Kidney glomerular epithelial cell (primary cell): Measurements from ENCODE around the gene SLC17A9.

ENCODE experiments used
- DNase-seq: peaks from one replicate; lab custom pipeline; 2025; lab: John Stamatoyannopoulos, UW

The SLC17A9 gene

DNA sequence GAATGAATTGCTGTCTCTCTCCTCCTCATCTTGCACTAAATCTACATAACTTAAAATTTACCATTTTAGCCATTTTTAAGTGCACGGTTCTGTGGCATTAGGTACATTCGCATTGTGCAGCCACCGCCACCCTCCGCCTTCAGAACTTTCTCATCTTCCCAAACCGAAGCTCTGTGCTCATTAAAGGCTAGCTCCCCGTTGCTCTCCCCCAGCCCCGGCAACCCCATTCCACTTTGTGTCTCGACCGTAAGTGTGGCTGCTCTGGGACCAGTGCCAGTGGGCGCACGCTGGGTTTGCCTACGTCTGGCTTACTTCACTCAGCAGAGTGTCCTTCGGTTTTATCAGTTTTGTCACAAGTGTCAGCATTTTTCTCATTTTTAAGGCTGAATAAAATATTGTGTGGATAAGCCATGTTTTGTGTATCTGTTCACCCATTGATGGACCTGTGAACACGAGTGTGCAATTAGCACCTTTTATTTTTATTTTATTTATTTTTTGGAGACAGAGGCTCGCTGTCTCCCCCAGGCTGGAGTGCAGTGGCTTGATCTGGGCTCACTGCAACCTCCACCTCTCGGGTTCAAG lies 16.8 kb downstream of the SLC17A9 start:
- no peak for DNase-seq

- no peak for DNase-seq
Measured at GRCh38 chr20:62969939-62970306, 17.4 kb downstream of the SLC17A9 start.

DNA sequence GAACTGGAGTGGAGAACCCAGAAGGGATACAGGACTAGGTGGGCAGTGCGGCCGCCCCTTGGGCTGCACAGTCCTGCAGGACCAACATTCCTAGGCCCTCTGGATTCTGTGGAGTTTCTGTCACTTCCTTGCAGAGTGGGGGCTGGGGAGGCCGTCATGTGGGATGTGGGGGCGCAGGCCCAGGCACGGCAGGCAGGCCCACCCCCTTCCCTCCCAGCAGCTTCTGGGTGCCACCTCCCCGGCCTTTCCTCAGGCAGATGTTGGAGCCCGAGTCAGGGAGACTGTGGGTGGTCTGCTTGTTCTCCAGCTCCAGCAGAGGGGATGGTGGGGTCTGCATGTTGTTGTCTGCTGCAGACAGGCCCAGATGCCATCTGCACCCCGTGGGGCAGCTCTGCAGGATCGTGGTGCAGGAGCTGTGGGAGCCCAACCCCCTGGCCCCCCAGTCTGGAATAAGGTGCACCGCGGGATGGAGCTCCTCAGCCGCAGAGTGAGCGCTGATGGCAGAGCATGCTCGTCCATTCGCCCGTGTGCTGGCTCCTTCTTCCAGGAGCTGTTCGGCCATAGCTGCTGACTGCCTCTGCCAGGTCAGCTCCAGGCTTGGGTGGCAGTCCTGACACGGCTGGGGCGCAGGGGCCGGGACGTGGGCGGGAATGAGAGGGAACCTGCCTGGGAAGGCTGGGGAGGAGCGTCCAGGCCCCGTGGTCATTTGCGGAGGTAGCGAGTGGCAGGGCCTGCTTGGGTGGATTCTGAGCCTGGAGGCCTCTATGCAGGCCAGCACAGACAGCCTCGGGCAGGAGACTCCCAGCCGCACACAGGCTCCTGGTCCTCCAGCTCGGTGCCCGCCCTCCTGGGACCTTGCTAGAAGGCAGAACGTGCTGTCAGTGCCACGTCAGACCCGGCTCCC lies 18.1 kb downstream of the SLC17A9 start:
- no peak for DNase-seq

DNA sequence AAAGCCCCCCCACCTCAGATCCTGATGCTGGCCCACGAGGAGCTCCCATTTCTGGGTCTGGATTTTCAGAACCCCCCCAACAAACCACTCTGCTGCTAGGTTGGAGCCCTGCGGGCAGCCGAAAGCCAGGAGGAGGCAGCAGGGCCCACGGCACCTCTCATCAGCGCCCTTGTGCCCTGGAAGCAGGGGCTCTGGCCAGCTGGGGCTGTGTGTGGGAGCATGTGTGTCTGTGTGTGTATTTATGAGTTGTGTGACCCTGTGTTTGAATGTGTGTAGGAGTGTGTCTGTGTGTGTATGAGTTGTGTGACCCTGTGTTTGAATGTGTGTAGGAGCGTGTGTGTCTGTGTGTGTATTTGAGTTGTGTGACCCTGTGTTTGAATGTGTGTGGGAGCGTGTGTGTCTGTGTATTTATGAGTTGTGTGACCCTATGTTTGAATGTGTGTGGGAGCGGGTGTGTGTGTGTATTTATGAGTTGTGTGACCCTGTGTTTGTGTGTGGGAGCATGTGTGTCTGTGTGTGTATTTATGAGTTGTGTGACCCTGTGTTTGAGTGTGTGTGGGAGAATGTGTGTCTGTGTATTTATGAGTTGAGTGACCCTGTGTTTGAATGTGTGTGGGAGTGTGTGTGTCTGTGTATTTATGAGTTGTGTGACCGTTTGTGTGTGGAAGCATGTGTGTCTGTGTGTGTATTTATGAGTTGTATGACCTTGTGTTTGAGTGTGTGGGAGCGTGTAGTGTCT lies 18.9 kb downstream of the SLC17A9 start:
- no peak for DNase-seq

DNA sequence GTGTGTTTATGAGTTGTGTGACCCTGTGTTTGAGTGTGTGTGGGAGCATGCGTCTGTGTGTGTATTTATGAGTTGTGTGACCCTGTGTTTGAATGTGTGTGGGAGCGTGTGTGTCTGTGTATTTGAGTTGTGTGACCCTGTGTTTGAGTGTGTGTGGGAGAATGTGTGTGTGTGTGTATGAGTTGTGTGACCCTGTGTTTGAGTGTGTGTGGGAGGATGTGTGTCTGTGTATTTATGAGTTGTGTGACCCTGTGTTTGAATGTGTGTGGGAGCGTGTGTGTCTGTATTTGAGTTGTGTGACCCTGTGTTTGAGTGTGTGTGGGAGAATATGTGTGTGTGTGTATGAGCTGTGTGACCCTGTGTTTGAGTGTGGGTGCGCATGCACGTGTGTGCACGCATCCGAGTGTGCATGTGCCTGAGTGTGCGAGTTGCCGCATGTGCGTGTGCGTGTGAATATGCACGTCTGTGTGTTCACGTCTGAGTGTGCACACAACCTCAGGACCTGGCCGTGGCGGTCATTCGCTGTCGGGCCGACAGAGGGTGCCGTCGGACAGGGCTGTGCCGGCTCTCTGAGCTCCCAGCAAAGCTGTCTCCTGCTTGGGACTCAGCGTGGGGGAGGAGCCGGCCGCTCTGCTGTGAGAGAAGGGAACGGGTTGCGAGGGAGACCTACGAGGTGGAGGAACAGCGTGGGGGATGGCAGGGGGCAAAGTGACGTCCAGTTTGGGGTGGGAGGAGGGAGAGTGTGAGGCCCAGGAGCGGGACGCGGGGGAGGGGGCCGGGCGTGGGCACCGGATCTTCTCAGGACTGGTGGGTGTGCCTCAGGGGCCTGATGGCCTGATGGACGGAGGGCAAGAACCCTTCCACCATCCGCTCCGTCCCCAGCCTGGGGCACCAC lies 19.7 kb downstream of the SLC17A9 start:
- DNase-seq: peak; percentile 22

DNA sequence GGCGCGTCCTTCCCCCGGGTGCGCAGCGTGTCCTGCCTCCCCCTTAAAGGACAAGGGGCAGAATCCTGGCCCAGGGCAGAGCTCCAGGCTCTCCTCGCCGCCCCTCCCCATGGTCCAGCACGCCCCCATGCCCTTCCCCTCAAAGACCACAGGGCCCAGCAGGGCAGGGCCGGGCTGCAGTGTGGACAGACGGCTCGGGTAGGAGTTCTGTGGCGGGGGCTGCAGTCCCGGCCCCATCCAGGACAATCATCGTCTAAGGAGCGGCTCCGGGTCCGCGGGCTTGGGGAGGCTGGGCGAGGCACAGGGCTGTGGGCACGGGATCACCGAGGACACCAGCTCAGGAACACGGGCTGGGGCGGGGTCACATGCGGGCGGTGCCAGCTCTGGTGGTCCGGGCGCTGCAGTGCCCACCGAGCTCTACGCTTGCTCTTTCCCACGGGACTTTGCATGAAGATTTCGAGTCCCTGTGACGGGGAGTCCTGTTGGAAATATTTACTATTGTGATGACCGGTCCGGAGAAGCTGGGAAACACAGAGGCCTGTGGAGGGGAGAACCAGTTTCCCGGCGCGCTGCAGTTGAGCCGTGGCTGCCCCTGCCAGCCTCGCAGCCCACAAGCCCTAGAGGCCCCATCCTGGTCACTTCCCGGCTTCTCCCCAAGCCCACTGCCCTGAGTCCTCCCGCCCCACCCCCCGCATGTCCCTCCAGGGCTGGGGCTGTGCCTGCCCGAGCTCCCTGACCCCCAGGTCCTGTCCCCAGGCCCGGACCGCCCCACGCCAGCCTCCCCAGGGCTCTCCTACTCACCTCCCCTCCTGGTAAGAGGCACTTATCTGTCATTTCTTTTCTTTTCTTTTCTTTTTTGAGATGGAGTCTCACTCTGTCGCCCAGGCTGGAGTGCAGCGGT lies 20.6 kb downstream of the SLC17A9 start:
- DNase-seq: no peak

- no peak for DNase-seq
Measured at GRCh38 chr20:62975251-62975760, 22.8 kb downstream of the SLC17A9 start.

DNA sequence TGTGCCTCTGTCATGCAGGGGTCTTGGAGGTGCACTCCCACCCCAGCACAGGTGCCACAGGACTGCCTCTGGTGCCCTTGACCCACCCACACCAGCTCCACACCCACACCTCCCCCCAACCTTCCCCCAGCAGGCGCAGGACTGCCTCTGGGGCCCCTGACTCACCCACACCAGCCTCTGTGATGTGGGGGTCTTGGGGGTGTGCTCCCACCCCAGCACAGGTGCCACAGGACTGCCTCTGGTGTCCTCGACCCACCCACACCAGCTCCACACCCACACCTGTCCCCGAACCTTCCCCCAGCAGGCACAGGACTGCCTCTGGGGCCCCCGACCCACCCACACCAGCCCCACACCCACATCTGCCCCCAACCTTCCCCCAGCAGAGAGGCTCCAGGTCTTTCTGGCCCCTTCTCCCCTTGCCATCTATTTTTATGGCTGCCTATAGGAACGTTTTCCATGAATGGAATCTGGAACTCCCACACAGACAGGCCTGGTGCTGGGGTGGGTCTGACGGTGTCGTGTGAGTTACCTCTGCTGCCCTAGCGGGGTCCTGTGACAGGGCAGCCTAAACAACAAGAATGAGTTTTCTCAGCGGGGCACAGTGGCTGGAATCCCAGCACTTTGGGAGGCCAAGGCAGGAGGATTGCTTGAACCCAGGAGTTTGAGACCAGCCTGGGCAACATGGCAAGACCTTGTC lies 23.5 kb downstream of the SLC17A9 start:
- no peak for DNase-seq

- DNase-seq: no peak
Measured at GRCh38 chr20:62976886-62977285, 24.4 kb downstream of the SLC17A9 start.

GRCh38 chr20:62977613-62978560 lies 25.4 kb downstream of the SLC17A9 start:
- DNase-seq: no peak

- DNase-seq: no peak
Measured at GRCh38 chr20:62978561-62978943, 26.0 kb downstream of the SLC17A9 start.

DNA sequence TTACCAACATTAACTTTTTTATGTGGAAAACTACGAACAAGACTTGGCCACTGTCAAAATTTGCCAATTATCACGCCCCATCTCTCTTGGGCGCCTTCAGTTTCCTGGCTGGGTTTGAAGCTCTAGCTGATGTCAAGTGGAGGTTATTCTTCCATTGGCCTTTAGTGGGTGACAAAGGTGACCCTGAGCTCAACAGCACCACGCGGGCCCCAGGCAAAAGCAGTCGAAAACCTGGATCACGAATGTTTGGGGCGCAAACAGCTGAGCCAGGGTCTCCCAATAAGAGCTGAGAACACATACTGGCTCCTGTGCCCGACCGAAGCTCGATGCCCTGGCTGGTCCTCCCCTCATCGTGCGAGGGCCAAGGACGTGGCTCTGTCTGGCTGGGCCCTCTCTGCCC lies 26.8 kb downstream of the SLC17A9 start:
- DNase-seq: no peak

DNA sequence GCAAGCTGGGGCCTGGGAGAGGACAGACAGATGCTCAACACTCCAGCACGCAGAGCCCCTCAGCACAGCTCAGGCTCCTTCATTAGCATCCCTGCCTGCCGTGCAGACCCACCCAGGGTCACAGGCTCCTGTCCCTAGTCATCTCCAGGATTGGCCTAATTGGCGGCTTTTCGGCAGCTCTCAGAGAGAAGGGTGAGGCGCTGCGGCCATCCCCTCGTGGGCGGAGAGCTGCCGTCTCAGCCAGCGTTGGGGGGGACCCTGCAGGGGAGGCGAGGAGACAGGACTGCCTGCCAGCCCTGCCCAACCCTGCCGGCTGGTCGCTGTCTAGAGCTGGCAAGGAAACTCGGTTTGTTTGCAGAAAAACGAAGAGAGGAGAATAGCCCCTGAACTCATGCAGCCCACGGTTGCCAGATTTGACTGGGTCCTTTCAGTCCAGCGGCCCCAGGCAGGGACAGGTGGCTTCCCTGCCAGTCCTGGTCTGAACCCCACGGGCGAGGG lies 27.4 kb downstream of the SLC17A9 start:
- DNase-seq: no peak

DNA sequence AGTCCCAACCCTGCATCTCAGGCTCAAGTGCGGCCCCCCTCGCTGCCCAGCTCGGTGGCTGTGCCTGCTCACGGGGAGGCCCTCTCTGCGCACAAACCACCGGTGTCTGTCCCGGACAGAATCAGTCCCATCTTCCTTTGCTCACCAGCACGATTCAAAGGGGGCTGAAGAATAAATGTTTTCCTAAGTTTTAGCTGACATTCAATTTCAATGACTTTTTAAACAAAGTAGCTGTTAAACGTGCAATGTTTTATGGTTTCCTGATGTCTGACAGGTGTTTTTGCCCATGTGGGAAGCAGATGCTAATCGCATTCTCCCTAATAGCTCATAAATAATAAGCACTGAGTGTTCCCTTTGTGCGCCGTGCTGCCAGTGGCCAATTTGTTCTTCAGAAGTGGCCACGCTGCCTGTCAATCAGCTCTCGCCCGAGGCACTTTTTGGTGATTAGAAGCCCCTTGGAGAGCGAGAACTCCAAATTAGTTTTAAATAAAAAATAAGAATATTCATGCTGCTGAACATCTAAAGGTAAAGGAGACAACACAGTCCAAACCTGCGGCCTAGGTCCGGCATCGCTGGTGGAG lies 28.0 kb downstream of the SLC17A9 start:
- no peak for DNase-seq

DNA sequence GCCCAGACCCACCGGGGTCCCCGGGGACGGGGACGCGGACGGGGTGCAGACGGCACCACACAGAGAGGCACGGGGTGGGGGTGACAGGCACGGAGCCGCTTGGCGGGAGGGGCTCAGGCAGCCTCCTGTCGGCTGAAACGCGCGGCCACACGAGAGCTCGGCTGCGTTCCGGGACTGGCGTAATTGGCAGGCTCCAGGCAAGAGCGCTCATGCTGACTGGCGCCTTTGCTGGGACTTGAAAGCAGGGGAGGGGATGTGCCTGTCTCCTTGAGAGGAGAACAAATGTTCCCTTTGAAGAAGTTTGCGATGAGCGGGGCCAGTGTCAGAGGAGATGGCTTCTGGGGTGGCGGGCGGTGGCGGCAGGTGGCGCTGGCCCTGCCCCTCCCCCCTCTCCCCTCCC lies 28.5 kb downstream of the SLC17A9 start:
- no peak for DNase-seq

DNA sequence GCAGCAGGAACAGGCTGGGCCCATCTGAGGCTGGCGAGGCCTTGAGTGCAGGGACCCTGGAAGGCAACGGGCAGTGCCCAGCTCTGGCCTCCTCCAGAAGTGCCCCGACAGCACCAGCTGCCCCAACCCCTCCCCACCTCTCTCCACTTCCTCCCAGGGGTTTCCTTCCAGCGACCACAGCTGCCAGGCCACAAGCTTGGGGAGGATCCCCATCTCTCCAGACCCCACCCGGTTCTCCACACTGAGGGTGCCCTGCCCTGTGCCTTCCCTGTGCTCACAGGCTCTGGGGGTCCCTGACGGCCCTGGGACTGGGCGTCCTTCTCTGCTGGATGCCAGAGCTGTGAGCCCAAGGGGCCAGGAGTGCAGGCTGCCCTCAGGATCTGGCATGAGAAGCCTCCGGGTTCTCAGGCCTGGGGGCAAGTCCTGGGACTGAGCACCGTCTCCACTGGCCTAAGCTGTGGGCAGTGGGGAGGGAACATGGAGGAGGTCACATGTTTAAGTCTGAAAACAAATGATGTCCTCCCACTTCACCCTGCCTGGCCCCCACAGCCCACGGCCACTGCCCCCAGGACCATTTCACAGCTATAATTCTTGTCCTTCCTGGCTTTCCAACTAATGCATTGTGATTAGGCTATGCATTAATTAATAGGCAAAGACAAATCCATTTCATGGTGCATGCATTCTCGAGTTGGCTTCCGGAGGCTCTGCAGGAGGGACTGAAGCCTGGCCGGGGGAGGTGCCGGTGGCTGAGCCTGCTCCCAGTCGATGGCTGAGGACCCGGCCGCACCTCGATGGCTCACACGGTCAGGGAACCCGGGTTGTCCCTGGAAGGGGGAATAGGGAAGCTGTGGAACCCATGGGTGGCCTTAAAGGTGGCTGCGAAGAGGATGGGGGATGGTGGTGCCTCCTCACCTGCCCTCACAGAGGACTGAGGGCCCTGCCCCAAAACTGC lies 29.9 kb downstream of the SLC17A9 start:
- DNase-seq: no peak

- DNase-seq: no peak
Measured at GRCh38 chr20:62983210-62983609, 30.7 kb downstream of the SLC17A9 start.
